ENCODE data around the gene TTC34. TPM values are rescaled to one million over a fixed set of nuclear protein-coding genes. Genes with fewer than 3 reads are reported as not detected.

TTC34 gene
- total and polyA plus RNA-seq, 2 of the 4 experiments (the other 2 are of a cell fraction): under 0.01 to 0.09 TPM

GRCh38 chr1:2611031-2611501 is 190.4 kb downstream of the TTC34 start:
- no peak overlapping the region for H3K4me3 ChIP-seq (ENCODE audit: insufficient read depth, low read depth, low read length)
- H3K18ac ChIP-seq (ENCODE audit: low read depth, low read length): no peak overlapping the region
- no peak overlapping the region for H2BK20ac ChIP-seq (ENCODE audit: low read depth, low read length)
- H3K4me2 ChIP-seq (ENCODE audit: low read depth, low read length): no peak overlapping the region
- ChIA-PET CTCF (no interaction called here), POLR2A (ENCODE audit: unreplicated experiment) (no interaction called here)
- H3K79me1 ChIP-seq (ENCODE audit: low read depth in 1 of 2, low read length in 2 of 2): no peaks in the 10 kb centered on the region
- no peaks in the 10 kb centered on the region for H3K36me3 ChIP-seq (ENCODE audit: control insufficient read depth, insufficient read depth, low read length)
- H3K4me1 ChIP-seq (ENCODE audit: control insufficient read depth, insufficient read depth, low read length): no peaks in the 10 kb centered on the region
- TF ChIP-seq POLR2A (IDR thresholded peaks at IDR 0.05; ENCODE audit: low read depth, low read length) (no peak), CHD1 (IDR thresholded peaks at IDR 0.05; ENCODE audit: low read depth, low read length) (no peak), FOS (IDR thresholded peaks at IDR 0.05; ENCODE audit: low read depth, low read length) (no peak), MXI1 (IDR thresholded peaks at IDR 0.05; ENCODE audit: borderline replicate concordance, low read depth, low read length) (no peak), CTCF (conservative IDR thresholded peaks at IDR 0.05; ENCODE audit: low read depth, low read length) (no peak), CEBPB (IDR thresholded peaks at IDR 0.05; ENCODE audit: low read depth, low read length) (no peak), MAFK (IDR thresholded peaks at IDR 0.05; ENCODE audit: low read depth, low read length) (no peak)
- in situ Hi-C loops (cut with MboI; ENCODE audit: low sequenced_read_pairs): no loop called here
- peak overlapping the region; percentile 16 for H2AFZ ChIP-seq (replicated peaks; ENCODE audit: low read length, poor library complexity)
- no peak overlapping the region for H3K14ac ChIP-seq (replicated peaks; ENCODE audit: low read depth, low read length)
- no peak overlapping the region for H3K56ac ChIP-seq (ENCODE audit: extremely low read depth, insufficient read depth, low read length)
- 0% methylated on average over 2 of the region's 24 CpGs; no CpG with 5 or more reads in 1 of the 2 experiments for WGBS, 2 experiments (ENCODE audit: extremely low coverage in 2 of 2, insufficient read length in 1 of 2)
- H4K20me1 ChIP-seq (ENCODE audit: insufficient read depth, low read length): no peaks in the 10 kb centered on the region
- no peak overlapping the region for H2BK15ac ChIP-seq (ENCODE audit: low read depth, low read length)
- H3K27ac ChIP-seq (ENCODE audit: insufficient read depth, low read length): no peak overlapping the region
- H3K23ac ChIP-seq (ENCODE audit: low read depth, low read length): no peak overlapping the region
- ATAC-seq (ENCODE audit: low read depth) (peak; percentile 59), DNase-seq (no peak)
- no peak overlapping the region for H2AK5ac ChIP-seq (ENCODE audit: low read depth, low read length)
- no TSS peak for BruUV-seq (replicated peaks)
- dilution Hi-C loops (cut with HindIII; ENCODE audit: low sequenced_read_pairs, unreplicated experiment): no loop called here
- H2BK5ac ChIP-seq (ENCODE audit: low read depth, low read length, poor library complexity, severe bottlenecking): no peak overlapping the region
- no peak overlapping the region for H4K8ac ChIP-seq (ENCODE audit: low read depth in 2 of 2, low read length in 2 of 2)
- no peaks in the 10 kb centered on the region; the same call in 1 of the 2 replicates for H3K27me3 ChIP-seq (ENCODE audit: control insufficient read depth, insufficient read depth, low read length)
- no peak overlapping the region for H4K91ac ChIP-seq (ENCODE audit: insufficient read depth, low read depth, low read length)
- intact Hi-C loops (cut with micrococcal nuclease): loop anchor here (1.0 kb wide), 1 partner anchor 24 kb away; no protein-coding TSS in a partner anchor
- no peak overlapping the region for H3K9ac ChIP-seq (ENCODE audit: low read depth, low read length)
- 0 out of 2 replicates have a peak, but pooled peaks cover 1% of the 10 kb centered on the region for H3K9me3 ChIP-seq (ENCODE audit: control insufficient read depth, insufficient read depth, low read length)
- no peak overlapping the region for H3K4ac ChIP-seq (ENCODE audit: low read depth, low read length)
- no peak overlapping the region for H2AK9ac ChIP-seq (replicated peaks; ENCODE audit: low read depth, low read length, poor library complexity)
- no peak overlapping the region for H4K5ac ChIP-seq (ENCODE audit: low read depth, low read length)
- no peaks in the 10 kb centered on the region for H3K9me1 ChIP-seq (ENCODE audit: insufficient read depth, low read length)
- H2BK120ac ChIP-seq (ENCODE audit: low read depth, low read length): no peak overlapping the region
